Activated naive CD8-positive, alpha-beta T cell treated with anti-CD3 and anti-CD28 coated beads, Interleukin-2, amount 50 U/mL, for 16 hours (primary cell): ENCODE results near the gene TLE1.
"Not testable (repeated sequence)": the region's sequence is repeated elsewhere in the genome, so short reads cannot be mapped to it uniquely, and the experiment has no call there.

Experiments used
- DNase-seq: peaks from one replicate; pipeline ENCODE4 v3.0.0-alpha.2; 2020; ENCODE audit warnings: low read depth, low spot score

TLE1 gene

DNA sequence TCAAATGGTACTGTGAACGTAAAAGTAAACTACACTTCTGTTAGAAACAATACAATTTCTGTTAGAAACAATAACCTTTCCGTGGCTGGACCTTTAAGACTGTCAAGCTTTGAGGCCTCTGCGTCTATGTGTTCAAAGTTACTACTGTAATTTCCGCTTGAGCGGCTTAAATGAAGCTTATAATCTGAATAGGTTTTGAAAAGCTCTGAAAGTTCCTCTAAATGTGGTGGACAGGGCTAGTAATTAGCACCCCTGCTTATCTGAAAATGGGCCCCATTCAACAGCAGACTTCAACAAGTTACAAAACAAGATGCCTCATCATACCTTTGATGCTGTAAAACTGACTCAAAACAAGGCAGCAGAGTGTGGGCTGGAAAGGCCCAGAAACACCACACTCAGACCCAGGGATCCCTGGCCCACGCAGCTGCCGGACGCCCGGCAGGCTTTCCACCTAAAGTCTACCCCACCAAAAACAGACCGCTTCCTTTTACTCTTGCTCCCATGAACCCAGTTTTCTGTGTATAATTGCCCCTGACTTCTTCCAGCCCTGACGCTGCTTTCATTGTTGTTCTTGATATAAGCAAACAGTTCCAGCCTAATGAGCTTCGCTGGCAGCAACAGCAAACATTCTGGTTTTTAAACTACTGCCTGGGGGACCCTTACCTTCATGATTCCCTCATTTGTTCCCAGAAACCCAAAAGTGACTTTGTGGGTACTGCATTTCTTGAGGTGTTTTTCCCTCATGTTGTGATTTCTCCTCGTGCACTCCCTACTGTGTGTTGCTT is 66.7 kb downstream of the TLE1 start:
- DNase-seq, result no peak

DNA sequence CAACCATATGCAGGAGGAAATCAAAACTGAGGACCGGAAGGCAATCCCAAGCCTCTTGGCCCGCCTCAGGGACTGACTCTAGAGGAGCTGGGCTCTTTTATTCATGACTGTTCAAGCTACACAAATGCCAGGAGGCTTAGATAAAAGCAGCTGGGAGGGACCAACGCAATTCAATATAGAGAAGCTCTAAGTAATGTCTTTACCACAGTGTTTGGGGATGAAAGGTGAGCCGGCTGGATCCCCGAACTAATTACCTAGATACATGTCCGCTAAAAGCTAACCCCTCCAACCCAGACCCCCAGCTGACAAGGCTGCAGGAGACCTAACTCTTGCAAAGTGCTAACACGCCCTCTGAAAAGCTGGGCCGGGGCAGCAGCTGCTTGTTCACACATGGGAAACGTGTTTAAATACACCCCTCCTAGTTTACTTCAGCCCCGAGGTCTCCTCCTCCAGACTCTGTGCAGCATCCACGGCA is 67.5 kb downstream of the TLE1 start:
- no peak for DNase-seq

DNA sequence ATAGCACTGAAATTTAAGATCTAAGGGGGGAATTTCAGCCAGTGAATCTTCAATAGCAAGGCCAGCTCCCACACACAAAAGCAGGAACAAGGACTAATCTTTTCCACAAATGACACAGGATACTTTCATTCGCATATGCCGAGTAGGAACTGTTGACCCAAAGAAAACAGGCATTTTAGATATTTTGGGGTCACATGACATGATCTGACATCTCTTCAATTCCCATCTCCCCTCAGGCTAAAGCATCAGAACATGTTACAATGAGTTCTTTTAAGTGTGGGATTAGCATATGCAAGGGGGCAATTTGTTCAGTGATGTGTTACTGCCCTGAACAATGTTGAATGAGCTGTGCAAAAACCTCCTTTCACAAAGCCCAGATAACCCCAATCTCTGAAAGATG is 68.2 kb downstream of the TLE1 start:
- no peak for DNase-seq

DNA sequence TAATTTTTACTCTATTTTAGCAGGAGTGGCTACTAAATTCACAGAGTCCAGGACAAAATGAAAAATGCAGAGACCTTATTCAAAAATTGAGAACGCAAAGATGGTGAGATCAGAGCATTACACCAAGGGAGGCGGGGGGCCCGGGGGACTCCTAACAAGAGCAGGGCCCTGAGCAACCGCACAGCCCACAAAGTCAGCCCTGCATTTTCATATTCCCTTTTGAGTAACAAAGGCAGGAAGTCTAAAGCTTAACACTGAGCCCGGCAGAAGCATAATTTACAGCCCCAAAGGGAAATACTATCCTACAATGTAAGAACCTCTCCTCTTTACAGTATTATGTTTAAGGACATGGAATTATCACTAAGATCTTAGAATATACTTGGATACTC is 69.4 kb downstream of the TLE1 start:
- no peak for DNase-seq

DNA sequence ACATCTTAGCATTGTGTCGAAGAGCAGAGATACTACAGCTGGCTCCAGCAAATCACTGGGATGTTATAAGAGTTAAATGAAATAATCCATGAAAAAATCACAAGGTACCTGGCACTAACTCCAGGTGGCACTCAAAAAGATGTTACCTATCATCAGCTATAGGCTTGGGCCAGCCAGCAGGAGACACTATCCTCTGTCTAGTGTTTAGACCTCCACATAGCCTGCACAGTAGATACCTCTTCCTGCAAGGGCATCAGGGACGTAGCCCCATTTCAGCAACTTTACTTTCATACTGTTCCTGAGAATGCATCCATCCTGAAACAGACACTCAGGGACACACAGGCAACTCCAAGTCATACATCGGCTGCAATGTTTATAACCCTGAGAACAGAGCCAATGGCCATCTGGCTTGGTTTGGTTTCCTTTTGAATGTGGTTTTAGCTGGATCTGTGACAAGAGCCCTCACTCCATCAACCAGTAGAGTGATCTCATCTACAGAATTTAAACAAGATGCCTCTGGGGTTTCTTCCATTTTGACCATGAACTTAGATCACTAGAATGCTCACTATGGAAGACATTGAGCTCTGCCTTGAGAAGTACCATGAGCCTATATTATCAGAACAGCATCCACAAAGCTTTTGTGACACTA is 69.9 kb downstream of the TLE1 start:
- no peak for DNase-seq

DNA sequence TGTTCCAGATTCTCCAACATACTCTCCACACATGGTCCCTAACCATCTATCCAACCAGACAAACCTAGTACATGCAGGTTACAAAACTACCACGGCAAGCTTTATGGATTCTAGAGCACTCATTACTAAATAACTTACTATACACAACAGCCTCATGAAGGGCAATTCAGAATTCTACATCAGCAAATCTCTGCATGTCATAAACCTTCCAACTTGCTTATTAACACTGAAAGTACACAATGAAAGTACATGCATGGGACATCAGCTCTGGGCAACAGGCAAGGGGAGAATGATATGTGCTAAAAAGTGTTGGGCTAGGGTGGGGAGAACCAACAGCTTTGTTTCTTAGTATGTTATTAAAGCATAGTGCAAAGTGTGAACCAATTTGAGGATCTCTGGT is 70.4 kb downstream of the TLE1 start:
- no peak for DNase-seq

DNA sequence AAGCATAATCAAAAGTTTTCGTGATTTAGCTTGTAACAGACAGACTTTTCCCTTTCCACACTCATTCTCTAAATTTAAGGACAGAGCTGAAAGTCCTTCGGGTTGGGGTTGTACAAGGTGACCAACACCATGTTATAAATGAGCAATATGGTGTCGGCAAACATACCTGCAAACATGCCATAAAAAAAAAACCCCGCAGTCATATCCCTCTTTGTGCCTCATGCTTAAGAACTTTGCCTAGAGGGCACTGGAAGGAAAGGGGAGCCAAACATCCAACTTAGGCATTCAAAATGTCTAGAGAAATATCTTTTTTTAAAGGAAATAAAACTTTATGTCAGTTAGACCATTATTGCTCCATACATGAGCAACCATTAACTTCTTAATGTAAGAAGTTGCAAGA is 73.2 kb downstream of the TLE1 start:
- DNase-seq, result no peak

DNA sequence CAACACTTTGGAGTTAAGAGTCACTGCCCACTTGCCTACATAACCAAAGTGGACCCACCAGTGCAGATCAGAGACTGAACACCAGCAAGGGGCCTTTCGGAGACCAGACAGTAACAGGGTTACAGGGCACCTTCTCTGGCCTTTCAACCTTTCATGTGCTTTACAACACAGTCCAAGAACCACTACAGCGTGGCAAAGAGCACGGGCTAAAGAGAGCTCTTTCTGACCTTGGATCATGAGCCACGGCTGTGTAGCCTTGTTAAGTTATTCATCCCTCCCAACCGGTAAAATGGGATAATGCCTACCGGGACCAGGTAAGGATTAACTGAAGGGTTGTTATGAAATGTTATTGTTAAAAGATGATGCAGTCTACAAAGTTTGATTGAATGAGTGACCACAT is 75.0 kb downstream of the TLE1 start:
- no peak for DNase-seq

DNA sequence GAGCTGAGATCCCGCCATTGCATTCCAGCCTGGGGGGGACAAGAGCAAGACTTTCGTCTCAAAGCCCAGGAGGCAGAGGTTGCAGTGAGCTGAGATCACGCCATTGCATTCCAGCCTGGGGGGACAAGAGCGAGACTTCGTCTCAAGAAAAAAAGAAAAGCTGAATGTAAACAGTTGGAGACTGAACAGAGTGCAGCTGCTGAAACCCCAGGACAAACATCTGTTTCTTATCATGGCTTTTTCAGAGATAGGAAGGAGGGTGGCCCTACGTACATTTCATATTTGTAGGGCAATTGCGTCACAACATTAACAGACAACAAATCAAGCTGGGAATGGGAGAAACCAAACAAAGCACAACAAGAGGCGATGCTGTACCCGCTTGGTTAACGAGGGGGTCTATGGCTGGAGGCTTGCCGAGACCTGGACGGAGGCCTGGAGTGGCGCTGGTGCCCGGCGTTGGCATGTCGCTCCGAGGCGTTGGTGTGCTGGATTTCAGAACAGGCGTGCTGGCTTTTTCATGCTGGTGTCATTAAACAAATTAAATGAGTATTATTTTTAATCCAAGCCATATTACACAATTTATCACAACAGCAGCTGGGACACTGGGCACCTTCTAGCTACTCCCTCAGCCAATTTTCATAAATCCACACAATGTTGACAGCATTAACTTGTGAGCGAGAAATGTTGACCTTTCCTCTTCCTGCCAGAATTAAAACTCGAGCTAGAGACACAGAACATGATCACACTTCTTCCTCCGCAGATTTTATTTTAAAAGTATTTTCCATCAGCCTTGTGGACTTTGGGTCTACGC is 76.1 kb downstream of the TLE1 start:
- DNase-seq, result no peak

DNA sequence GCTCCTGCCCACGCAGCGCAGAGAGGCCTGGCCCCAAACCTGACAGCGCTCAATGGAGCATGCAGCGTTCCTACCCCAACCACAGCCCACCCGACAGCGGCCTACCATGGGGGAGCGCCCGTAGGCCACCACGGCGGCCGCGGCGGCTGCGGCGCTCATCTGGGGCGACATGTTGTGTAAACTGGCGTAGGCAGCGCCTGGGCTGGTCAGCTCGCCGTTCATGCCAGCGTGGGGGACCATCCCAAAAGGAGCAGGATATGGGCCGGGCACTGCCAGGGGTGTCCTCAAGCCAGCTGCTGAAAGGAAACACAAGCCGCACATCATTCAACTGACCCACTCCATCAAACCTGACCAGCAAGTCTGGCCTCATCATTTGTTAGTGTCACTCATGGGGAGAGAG is 77.7 kb downstream of the TLE1 start:
- DNase-seq, result no peak

DNA sequence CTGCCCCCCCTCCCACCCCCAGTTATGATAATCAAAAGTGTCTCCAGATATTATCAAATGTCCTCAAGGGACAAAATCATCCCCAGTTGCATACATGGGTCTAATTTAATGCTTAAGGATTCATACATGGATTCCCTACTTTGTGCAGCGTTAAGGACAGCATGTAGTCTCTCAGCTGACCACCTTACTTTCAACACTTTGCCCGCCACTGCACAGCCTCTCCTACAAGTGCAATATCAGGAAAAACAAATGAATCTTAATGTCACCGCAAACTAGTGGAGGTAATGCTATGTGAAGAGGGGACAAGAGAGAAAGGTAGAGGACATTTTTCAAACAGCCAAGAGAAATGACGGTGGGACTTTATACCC is 78.6 kb downstream of the TLE1 start:
- DNase-seq, result no peak

DNA sequence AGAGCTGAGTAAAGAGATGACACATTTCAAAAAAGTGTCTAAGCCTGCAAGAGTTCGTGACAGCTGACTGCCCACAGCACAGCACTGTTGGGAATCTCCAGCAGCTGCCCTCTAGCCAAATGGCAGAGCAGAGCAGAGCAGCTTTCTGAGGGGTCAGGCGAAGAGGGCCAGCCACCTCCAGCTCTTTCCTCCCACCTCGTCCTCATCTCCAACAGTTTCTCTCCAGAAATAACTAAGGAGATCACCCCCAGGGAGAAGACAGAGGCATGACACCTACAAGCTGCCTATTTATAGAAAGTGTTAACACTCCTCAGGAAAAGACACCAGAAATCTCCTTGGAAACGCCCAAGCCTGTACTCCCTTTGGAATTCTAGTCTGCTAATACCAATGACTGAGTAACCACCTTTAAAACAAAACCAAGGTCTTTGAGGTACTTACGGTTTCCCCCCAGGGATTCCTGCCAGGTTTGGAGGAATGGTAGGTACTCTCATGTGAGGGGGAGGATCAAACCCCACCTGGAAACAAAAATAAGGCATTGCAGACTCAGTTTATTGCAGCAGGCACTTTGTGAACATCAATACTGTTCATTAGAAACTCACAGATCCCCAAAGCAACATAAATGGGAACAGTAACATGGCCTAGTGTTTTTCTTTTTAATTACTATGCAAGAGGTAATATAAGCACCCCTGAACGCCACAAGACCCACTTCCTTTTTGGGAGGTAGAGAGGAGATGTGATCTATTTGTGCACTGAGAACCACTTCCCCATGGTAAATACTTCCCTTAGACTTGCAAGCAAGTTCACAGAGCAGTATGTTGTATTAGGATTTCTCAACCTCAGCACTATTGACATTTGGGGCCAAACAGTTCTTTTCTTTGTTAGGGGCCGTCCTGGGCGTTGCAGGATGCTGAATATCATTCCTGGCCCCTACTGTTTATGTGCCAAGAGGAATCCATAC is 79.3 kb downstream of the TLE1 start:
- no peak for DNase-seq

DNA sequence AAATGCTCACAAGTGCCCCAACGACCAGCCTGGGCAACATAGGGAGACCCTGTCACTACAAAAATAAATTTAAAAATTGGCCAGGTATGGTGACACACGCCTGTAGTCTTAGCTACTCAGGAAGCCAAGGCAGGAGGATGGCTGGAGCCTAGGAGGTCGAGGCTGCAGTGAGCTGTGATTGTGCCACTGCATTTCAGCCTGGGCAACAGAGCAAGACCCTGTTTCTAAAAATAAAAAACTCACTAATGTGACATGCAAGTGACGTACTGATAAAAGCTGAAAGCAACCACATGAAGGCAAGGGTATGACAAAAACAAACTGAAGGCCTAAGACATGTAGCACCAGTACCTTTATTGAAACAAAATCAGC is 81.1 kb downstream of the TLE1 start:
- DNase-seq, result no peak

DNA sequence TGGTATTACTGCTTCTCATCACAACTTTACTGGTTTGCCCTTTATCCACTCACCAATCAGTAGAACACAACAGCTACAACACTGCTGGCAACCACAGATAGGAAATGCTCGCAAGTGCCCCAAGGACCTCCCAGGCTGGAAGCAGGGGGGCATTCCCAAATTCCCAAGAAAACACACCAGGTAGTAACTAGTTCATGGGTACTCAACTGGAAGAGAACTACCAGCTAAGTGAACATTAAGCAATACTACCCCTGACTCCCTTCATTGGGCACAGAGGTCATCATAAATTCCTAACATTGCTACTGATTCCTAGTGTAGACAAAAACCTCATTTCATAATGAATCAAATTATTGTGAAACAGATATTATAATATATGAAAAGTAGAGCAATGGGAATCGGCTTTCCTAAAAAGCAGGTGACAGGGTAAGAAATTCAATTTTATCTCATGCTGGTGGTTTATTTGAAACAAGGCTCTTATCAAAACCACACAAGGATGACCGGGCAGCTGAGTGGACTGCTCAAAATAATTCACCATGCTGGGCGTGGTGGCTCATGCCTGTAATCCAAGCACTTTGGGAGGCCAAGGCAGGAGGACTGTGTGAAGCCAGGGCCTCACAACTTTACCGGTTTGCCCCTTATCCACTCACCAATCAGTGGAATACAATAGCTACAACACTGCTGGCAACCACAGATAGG is 81.6 kb downstream of the TLE1 start:
- DNase-seq, result no peak

DNA sequence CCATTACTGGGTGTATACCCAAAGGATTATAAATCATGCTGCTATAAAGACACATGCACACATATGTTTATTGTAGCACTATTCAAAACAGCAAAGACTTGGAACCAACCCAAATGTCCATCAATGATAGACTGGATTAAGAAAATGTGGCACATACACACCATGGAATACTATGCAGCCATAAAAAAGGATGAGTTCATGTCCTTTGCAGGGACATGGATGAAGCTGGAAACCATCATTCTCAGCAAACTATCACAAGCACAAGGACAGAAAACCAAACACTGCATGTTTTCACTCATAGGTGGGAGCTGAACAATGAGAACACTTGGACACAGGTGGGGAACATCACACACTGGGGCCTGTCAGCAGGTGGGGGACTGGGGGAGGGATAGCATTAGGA is 83.1 kb downstream of the TLE1 start:
- DNase-seq, result not testable (repeated sequence)

DNA sequence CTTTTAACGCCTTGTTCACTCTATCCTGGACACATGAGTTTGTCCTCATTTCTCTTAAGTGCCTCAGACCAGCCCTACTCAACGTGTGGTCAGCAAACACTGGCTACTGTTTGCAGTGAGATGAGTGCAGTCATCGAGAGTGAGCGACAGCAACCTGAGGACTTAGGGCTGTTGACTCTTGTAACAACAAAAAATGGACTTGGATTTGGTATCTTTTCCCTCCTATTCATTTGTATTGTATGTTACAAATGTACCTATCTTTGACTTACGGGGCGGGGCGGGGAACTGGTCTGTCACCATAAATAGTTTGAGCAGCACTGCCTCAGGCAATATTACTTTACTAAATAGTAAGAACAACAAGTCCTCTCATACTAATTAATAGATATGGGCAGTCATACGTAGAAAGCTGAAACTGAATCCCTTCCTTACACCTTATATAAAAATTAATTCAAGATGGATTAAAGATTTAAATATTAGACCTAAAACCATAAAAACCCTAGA is 84.1 kb downstream of the TLE1 start:
- DNase-seq, result no peak

DNA sequence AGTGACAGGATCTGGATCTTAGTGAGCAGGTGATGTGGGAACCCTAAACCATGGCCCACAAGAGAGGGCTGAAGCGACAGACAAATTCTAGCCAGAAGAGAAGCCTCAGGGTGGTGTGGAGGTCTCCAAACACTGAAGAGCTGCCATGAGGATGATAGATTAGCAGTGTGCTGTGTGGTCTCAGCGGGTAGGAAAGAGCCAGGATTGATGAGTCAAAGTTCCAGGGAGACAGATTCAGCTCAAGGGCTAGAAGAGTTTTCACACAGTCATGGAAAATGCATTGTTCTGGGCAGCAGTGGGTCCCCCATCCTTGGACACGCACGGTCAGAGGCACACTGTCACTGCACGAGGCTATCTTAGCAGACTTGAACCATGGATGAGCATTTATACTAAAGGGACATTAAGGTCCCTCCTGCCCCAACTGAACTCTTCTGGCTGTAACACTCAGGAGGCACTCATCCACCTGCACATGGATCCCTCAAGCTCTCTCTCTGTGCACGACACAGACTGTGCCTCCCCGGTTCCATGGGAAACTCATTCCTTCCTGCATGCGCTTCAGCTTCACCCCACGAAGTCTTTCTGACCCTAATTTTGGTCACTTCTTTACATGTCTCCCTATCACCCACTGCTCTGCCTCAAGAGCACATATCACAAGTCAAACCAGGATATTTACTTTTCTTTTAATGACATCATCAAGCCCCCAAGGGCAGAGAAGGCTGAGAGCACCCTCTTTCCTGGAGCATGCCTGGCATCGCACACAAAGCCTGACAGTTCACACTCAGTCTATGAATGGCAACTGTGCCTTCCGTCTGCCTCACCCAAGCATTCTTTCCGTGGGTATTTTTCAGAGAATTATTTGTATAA is 84.8 kb downstream of the TLE1 start:
- DNase-seq, result no peak

DNA sequence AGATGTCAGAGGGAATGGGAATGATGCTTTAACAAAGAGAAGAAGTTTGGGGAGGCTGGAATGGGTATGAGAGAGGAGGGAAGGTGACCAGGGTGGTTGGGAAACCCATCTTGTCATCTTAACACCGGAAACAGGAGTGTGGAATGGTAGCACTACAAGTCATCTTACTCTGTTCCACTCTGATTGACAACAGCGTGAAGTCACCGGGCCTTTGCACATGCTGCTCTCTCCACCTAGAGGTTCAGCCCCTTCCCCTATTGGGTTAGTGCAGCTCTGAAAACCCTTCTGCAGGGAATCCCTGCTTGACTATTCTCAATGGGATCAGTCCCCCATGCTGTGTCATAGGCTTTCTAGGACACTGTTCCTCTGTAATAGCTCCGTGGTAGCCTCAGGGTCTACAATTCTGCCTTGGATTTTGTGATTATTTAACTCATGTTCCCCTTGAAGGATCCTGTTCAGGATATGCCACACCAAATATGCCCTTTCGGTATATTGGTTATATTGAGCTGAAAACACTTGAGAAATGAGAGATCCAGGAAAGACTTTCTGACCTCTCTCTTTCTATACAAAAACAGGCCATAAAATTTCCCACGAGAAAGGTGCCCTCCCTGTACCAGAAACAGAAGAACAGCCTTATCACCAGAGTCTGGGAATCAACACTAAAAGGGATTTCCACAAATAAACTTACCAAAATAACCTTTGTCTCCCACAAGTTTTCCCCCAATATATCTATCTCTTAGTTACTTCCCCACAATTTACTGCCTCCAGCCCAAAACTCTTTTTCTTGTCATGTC is 86.3 kb downstream of the TLE1 start:
- DNase-seq, result no peak
